NCI-H1694 treated with DMSO at 0.1 percent for 48 hours (cell line): ENCODE data around the gene NGB.

ENCODE experiments used
- DNase-seq: peaks from one replicate; lab custom pipeline; 2025; lab: John Stamatoyannopoulos, UW

The NGB gene

GRCh38 chr14:77265187-77265515, 5.9 kb downstream of the NGB start:
- DNase-seq = no peak

GRCh38 chr14:77264466-77265186, 6.4 kb downstream of the NGB start:
- DNase-seq = peak; percentile 87

GRCh38 chr14:77260631-77261030, 10.4 kb downstream of the NGB start:
- DNase-seq = no peak

- no peak for DNase-seq
Measured at GRCh38 chr14:77260199-77260598, 10.8 kb downstream of the NGB start.

GRCh38 chr14:77259025-77259715, 11.8 kb downstream of the NGB start:
- no peak for DNase-seq

GRCh38 chr14:77258566-77258965, 12.4 kb downstream of the NGB start:
- no peak for DNase-seq

- DNase-seq = no peak
Measured at GRCh38 chr14:77257700-77258099, 13.3 kb downstream of the NGB start.

- no peak for DNase-seq
Measured at GRCh38 chr14:77256694-77257093, 14.3 kb downstream of the NGB start.

- no peak for DNase-seq
Measured at GRCh38 chr14:77253333-77254190, 17.4 kb downstream of the NGB start.

- no peak for DNase-seq
Measured at GRCh38 chr14:77251870-77252269, 19.1 kb downstream of the NGB start.

- no peak for DNase-seq
Measured at GRCh38 chr14:77250927-77251326, 20.1 kb downstream of the NGB start.

- no peak for DNase-seq
Measured at GRCh38 chr14:77249286-77249685, 21.7 kb downstream of the NGB start.

- DNase-seq = no peak
Measured at GRCh38 chr14:77248666-77249065, 22.3 kb downstream of the NGB start.

GRCh38 chr14:77246784-77247183, 24.2 kb downstream of the NGB start:
- no peak for DNase-seq

- DNase-seq = no peak
Measured at GRCh38 chr14:77245820-77246219, 25.2 kb downstream of the NGB start.

GRCh38 chr14:77243853-77244252, 27.2 kb downstream of the NGB start:
- DNase-seq = no peak

- no peak for DNase-seq
Measured at GRCh38 chr14:77242752-77243151, 28.3 kb downstream of the NGB start.

GRCh38 chr14:77241955-77242354, 29.1 kb downstream of the NGB start:
- no peak for DNase-seq

- peak; percentile 76 for DNase-seq
Measured at GRCh38 chr14:77240336-77240915, 30.6 kb downstream of the NGB start.

- DNase-seq = no peak
Measured at GRCh38 chr14:77239412-77239811, 31.6 kb downstream of the NGB start.

GRCh38 chr14:77238996-77239395, 32.0 kb downstream of the NGB start:
- DNase-seq = peak; percentile 58

- no peak for DNase-seq
Measured at GRCh38 chr14:77238356-77238755, 32.6 kb downstream of the NGB start.

GRCh38 chr14:77236814-77237213, 34.2 kb downstream of the NGB start:
- no peak for DNase-seq
